Neural cell (in vitro differentiated cells): ENCODE data around the gene PIK3R6.

Experiments used
- CTCF ChIP-seq: fragments of 450-650 bp; IDR thresholded peaks from 2 replicates; pipeline ENCODE4 v1.5.1; 2014; ENCODE audit warnings: antibody characterized with exemption, mild to moderate bottlenecking, moderate library complexity; ENCODE audit not compliant: poor library complexity, severe bottlenecking
- EZH2 ChIP-seq: fragments of 200-600, 300-800 bp; shearing (Covaris generic), sonication (generic); IDR thresholded peaks from 2 replicates; pipeline ENCODE4 v1.6.1; 2014; ENCODE audit warnings: antibody characterized with exemption, low read length, borderline replicate concordance, mild to moderate bottlenecking; ENCODE audit not compliant: insufficient read depth, poor library complexity, severe bottlenecking
- POLR2AphosphoS5 ChIP-seq: IDR thresholded peaks from 2 replicates; pipeline ENCODE4 v1.6.1; 2012
- RAD21 ChIP-seq: fragments of 450-650 bp; conservative IDR thresholded peaks from 2 replicates; pipeline ENCODE4 v1.6.1; 2014; ENCODE audit warnings: antibody characterized with exemption, mild to moderate bottlenecking, moderate library complexity
- TAF1 ChIP-seq: IDR thresholded peaks from 2 replicates; pipeline ENCODE4 v1.6.1; 2012; ENCODE audit warnings: low read depth

DNA sequence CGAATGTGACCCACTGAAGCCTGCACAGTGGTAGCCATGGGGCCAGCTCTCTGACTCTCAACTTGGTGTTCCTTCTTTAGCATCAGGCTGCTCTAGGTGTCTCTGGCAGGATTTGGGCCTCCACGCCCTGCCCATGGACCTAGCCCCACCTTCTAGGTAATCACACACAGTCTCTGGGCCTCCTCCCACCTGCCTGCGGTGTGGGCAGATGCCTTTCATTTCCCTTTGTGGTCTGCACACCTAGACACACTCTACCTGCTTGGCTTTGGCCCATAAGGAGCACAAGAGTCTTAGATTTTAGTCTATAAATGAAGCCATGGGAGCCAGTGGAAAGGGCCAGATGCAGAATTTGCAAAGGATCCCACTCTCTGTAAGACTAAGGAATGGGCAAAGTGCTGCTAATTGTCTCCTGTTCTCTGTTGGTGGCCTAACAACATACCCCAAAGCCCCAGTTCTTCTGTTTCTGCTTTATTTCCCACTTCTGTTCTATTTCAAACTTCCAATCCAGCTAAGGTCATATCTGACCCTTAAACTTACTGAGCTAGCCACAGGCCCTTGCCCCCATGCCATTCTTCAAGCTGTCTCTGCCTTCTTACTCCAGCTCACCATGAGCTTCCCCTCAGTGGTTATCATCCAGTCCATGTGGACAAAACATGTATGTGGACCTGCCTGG is 61.1 kb downstream of the PIK3R6 start:
- TF ChIP-seq TAF1 = no peak
- TF ChIP-seq EZH2 = no peak
- TF ChIP-seq CTCF = no peak
- no peak for TF ChIP-seq RAD21
- TF ChIP-seq POLR2AphosphoS5 = no peak
